Ovary (tissue), 9 donors: ENCODE measurements around the gene NT5C2. TPM values are rescaled to one million over a fixed set of nuclear protein-coding genes. Genes with fewer than 3 reads are reported as not detected.
"Not testable (repeated sequence)": the region's sequence is repeated elsewhere in the genome, so short reads cannot be mapped to it uniquely, and the experiment has no call there.

Experiments
- DNase-seq, 5 donors: peaks; one replicate each; pipeline ENCODE4 v3.0.0-alpha.2; 2019 to 2020
- H3K27ac ChIP-seq, 2 donors: fragments of 200-600 bp; one replicate each; pipeline versions ENCODE4 v1.5.1 to v1.8.0; 2019 to 2022
- H3K27me3 ChIP-seq: fragments of 200-600 bp; one replicate; pipeline ENCODE4 v1.8.0; 2022
- H3K36me3 ChIP-seq: fragments of 200-600 bp; sonication (generic); one replicate; pipeline ENCODE4 v1.5.1; 2019
- H3K4me1 ChIP-seq: one replicate; pipeline ENCODE4 v1.8.1; 2013; ENCODE audit warnings: mild to moderate bottlenecking, moderate library complexity; ENCODE audit not compliant: insufficient read depth
- H3K4me3 ChIP-seq: fragments of 200-600 bp; sonication (generic); one replicate; pipeline ENCODE4 v1.5.1; 2017
- H3K9me3 ChIP-seq, 2 donors: fragments of 200-600 bp in 1 of 2; sonication (generic) in 1 of 2; one replicate each; pipeline versions ENCODE4 v1.5.1 to v1.8.1; 2013 to 2019; ENCODE audit warnings: mild to moderate bottlenecking in 1 of 2, moderate library complexity in 1 of 2
- CTCF ChIP-seq, 3 donors: fragments of 450-650 bp in 2 of 3; fragments of 200-600 bp in 1 of 3; IDR thresholded peaks; one replicate each; pipeline versions ENCODE4 v1.5.1 to v1.8.0; 2016 to 2022; ENCODE audit warnings: antibody characterized with exemption in 3 of 3, mild to moderate bottlenecking in 1 of 3
- EP300 ChIP-seq: sonication (generic); formaldehyde crosslinking; IDR thresholded peaks from one replicate; pipeline ENCODE4 v1.6.1; 2017; ENCODE audit warnings: antibody characterized with exemption
- POLR2A ChIP-seq: fragments of 450-650 bp; IDR thresholded peaks from one replicate; pipeline ENCODE4 v1.6.1; 2017; ENCODE audit warnings: antibody characterized with exemption, mild to moderate bottlenecking, moderate library complexity
- WGBS, 3 donors: extraction: QIAGEN DNeasy Blood & Tissue Kit in 1 of 3; methylation state at CpG; one replicate each; pipeline versions ENCODE4 v1.1.5 to v1.1.7; 2013 to 2017; 5-methylcytosine and 5-hydroxymethylcytosine counted together
- intact Hi-C, 4 donors: fragments of 100-400 bp; cut with DNase I; formaldehyde crosslinking; loops; one replicate each; pipeline versions ENCODE4 v1.11.0 to v1.15.1; 2022 to 2023
- polyA plus RNA-seq, 2 donors: library from polyadenylated mRNA; stranded (reverse); fragments of 200-250 nt in 1 of 2; fragments of 350-450 nt in 1 of 2; fragmentation: Illumina TruSeq in 1 of 2; extraction: RNeasy Lipid Tissue Mini Kit (QIAGEN cat#74804) in 1 of 2; gene quantifications; one replicate each; pipeline ENCODE4 v1.2.3, GENCODE V29; 2013 to 2014
- total RNA-seq, 7 donors: library from RNA; depleted of rRNA in 2 of 7; stranded (reverse); fragments of >200 nt in 2 of 7; fragmentation: NEBNext Ultra II Directional in 3 of 7; extraction: Animal tissue kit (Norgen Biotek cat#: 25700) in 3 of 7; gene quantifications; one replicate each; pipeline versions ENCODE4 v1.1.0 to v1.2.4, GENCODE V29; 2016 to 2023
- donor health status: DM: no; HTN: no; CAD: no; lungs with moderate emphysema.
- donor health status: DM: no; HTN: no; CAD: no.
- donor health status: Bipolar disorder and iron deficiency.
- donor health status: DM: yes; HTN: yes; CAD: no.
- donor health status: DM: no; HTN: no; CAD: no.
- donor health status: DM: yes; HTN: yes; CAD: no.

NT5C2 gene
- total and polyA plus RNA-seq, 9 donors = 49.1 to 92.3 (median 62.0) TPM

- Histone ChIP-seq H3K27me3 (no peaks in the 10 kb centered on the region), H3K4me1 (no peaks in the 10 kb centered on the region), H3K4me3 (no peak overlapping the region), H3K27ac (no peak overlapping the region), H3K36me3 (no peaks in the 10 kb centered on the region), H3K9me3 (peaks cover 0 to 4% of the 10 kb centered on the region in 2 donors)
- 88 to 98% (median 90%) methylated on average over 1 of the region's 1 CpG for WGBS, 3 donors
- DNase-seq = no peak
- intact Hi-C loops = no loop called here
- no peak for TF ChIP-seq POLR2A
- no peak for TF ChIP-seq CTCF (IDR thresholded peaks at IDR 0.05)
- TF ChIP-seq EP300 = no peak
Observed at GRCh38 chr10:103227416-103227815, 34.3 kb upstream of the NT5C2 start.

GRCh38 chr10:103225939-103226338 lies 32.9 kb upstream of the NT5C2 start:
- Histone ChIP-seq H3K27ac (no peak overlapping the region), H3K36me3 (no peaks in the 10 kb centered on the region), H3K4me1 (no peaks in the 10 kb centered on the region), H3K27me3 (no peaks in the 10 kb centered on the region), H3K9me3 (peaks cover 0 to 4% of the 10 kb centered on the region in 2 donors), H3K4me3 (no peak overlapping the region)
- intact Hi-C loops = no loop called here
- no peak for DNase-seq
- no peak for TF ChIP-seq POLR2A
- no peak for TF ChIP-seq CTCF (IDR thresholded peaks at IDR 0.05)
- no peak for TF ChIP-seq EP300

GRCh38 chr10:103224721-103225120 lies 31.6 kb upstream of the NT5C2 start:
- H3K9me3 ChIP-seq, H3K4me1 ChIP-seq, H3K4me3 ChIP-seq, H3K36me3 ChIP-seq, DNase-seq, H3K27ac ChIP-seq, H3K27me3 ChIP-seq, intact Hi-C loops: not testable (repeated sequence)
- WGBS, 3 donors = 82 to 88% (median 86%) methylated on average over 5 of the region's 5 CpGs

- no peaks in the 10 kb centered on the region for H3K27me3 ChIP-seq
- intact Hi-C loops = no loop called here
- peaks cover 0 to 4% of the 10 kb centered on the region in 2 donors for H3K9me3 ChIP-seq
- no peaks in the 10 kb centered on the region for H3K36me3 ChIP-seq
- no peak for DNase-seq
- TF ChIP-seq POLR2A (no peak), EP300 (no peak), CTCF (IDR thresholded peaks at IDR 0.05) (no peak)
- H3K4me1 ChIP-seq = no peaks in the 10 kb centered on the region
- H3K4me3 ChIP-seq = no peak overlapping the region
- 90 to 97% (median 95%) methylated on average over 4 of the region's 4 CpGs for WGBS, 3 donors
- H3K27ac ChIP-seq = no peak overlapping the region
Observed at GRCh38 chr10:103224133-103224532, 31.1 kb upstream of the NT5C2 start.

GRCh38 chr10:103216362-103216761 lies 23.3 kb upstream of the NT5C2 start:
- H3K27me3 ChIP-seq, H3K27ac ChIP-seq, intact Hi-C loops, DNase-seq, H3K4me3 ChIP-seq, H3K4me1 ChIP-seq, H3K36me3 ChIP-seq, H3K9me3 ChIP-seq: not testable (repeated sequence)
- 26 to 37% (median 35%) methylated on average over 4 of the region's 4 CpGs for WGBS, 3 donors

GRCh38 chr10:103215601-103216000 lies 22.5 kb upstream of the NT5C2 start:
- no peak for DNase-seq
- intact Hi-C loops = no loop called here
- H3K27ac ChIP-seq = no peak overlapping the region
- TF ChIP-seq CTCF (IDR thresholded peaks at IDR 0.05) (no peak), EP300 (no peak), POLR2A (no peak)
- H3K27me3 ChIP-seq = no peaks in the 10 kb centered on the region
- no peak overlapping the region for H3K4me3 ChIP-seq
- 80 to 85% (median 85%) methylated on average over 5 of the region's 5 CpGs for WGBS, 3 donors
- no peaks in the 10 kb centered on the region for H3K4me1 ChIP-seq
- H3K36me3 ChIP-seq = no peaks in the 10 kb centered on the region
- no peaks in the 10 kb centered on the region for H3K9me3 ChIP-seq

- H3K4me1 ChIP-seq, H3K27me3 ChIP-seq, intact Hi-C loops, H3K27ac ChIP-seq, H3K9me3 ChIP-seq, H3K4me3 ChIP-seq, DNase-seq, H3K36me3 ChIP-seq: not testable (repeated sequence)
- 91 to 92% (median 91%) methylated on average over 4 of the region's 4 CpGs for WGBS, 3 donors
Observed at GRCh38 chr10:103210262-103210661, 17.2 kb upstream of the NT5C2 start.

- intact Hi-C loops = not testable (repeated sequence)
- 25 to 43% (median 33%) methylated on average over 3 of the region's 3 CpGs for WGBS, 3 donors
Observed at GRCh38 chr10:103207643-103208042, 14.6 kb upstream of the NT5C2 start.

More at GRCh38 chr10:103207643-103208042, 14.6 kb upstream of the NT5C2 start:
- not testable (repeated sequence) for H3K9me3 ChIP-seq, H3K4me3 ChIP-seq, DNase-seq, H3K27me3 ChIP-seq, H3K27ac ChIP-seq, H3K4me1 ChIP-seq, H3K36me3 ChIP-seq
